IMR-90 (cell line): ENCODE results near the gene ID3. TPM values are rescaled to one million over a fixed set of nuclear protein-coding genes. Genes with fewer than 3 reads are reported as not detected.

ENCODE experiments used
- ATAC-seq: fragments of 200-7000 bp; cut with Tn5 transposase; 2 replicates; pipeline ENCODE4 v1.9.1; 2020; ENCODE audit warnings: low read depth, mild to moderate bottlenecking, moderate library complexity
- BruUV-seq: library from RNA; stranded (reverse); fragments of 400-500 nt; replicated peaks from 2 replicates; lab custom pipeline; 2021; lab: Mats Ljungman, UMichigan
- CTCF ChIA-PET: fragments of 300-600 bp; formaldehyde crosslinking; extraction: SDS; loops from one replicate; lab custom pipeline; 2021; ENCODE audit warnings: antibody characterized with exemption; lab: Yijun Ruan, JAX
- POLR2A ChIA-PET: fragments of 300-600 bp; sonication (Branson Sonifier 250); formaldehyde crosslinking; loops from one replicate; lab custom pipeline; 2022; ENCODE audit warnings: antibody characterized with exemption; ENCODE audit not compliant: unreplicated experiment; lab: Charles Lee
- DNase-seq: peaks from one replicate; pipeline ENCODE4 v3.0.0; 2013
- H2AFZ ChIP-seq: replicated peaks from 2 replicates; pipeline ENCODE3; 2013; ENCODE audit warnings: low read length, mild to moderate bottlenecking; ENCODE audit not compliant: poor library complexity
- H2AK5ac ChIP-seq: 2 replicates; pipeline ENCODE4 v1.6.1; 2013; ENCODE audit warnings: low read depth, low read length, inconsistent platforms
- H2AK9ac ChIP-seq: replicated peaks from 2 replicates; pipeline ENCODE3; 2013; ENCODE audit warnings: mild to moderate bottlenecking, low read depth, low read length, moderate library complexity; ENCODE audit not compliant: poor library complexity
- H2BK120ac ChIP-seq: 2 replicates; pipeline ENCODE4 v1.6.1; 2013; ENCODE audit warnings: low read depth, low read length, inconsistent platforms
- H2BK15ac ChIP-seq: 3 replicates; pipeline ENCODE4 v1.6.1; 2013; ENCODE audit warnings: low read depth, low read length, inconsistent platforms
- H2BK20ac ChIP-seq: 2 replicates; pipeline ENCODE4 v1.6.1; 2013; ENCODE audit warnings: low read depth, mild to moderate bottlenecking, inconsistent platforms, low read length, moderate library complexity
- H2BK5ac ChIP-seq: 2 replicates; pipeline ENCODE4 v1.6.1; 2013; ENCODE audit warnings: mild to moderate bottlenecking, low read depth, low read length, inconsistent platforms; ENCODE audit not compliant: poor library complexity, severe bottlenecking
- H3K14ac ChIP-seq: replicated peaks from 2 replicates; pipeline ENCODE4 v1.6.1; 2013; ENCODE audit warnings: low read depth, low read length, inconsistent platforms
- H3K18ac ChIP-seq: 2 replicates; pipeline ENCODE4 v1.6.1; 2013; ENCODE audit warnings: low read depth, low read length, control low read depth
- H3K23ac ChIP-seq: 2 replicates; pipeline ENCODE4 v1.6.1; 2013; ENCODE audit warnings: low read depth, low read length, inconsistent platforms
- H3K27ac ChIP-seq: 2 replicates; pipeline ENCODE4 v1.5.1; 2013; ENCODE audit warnings: mild to moderate bottlenecking, control low read depth, low read length; ENCODE audit not compliant: insufficient read depth
- H3K27me3 ChIP-seq: 2 replicates; pipeline ENCODE4 v1.6.1; 2013; ENCODE audit warnings: low read length; ENCODE audit not compliant: control insufficient read depth, insufficient read depth
- H3K36me3 ChIP-seq: 2 replicates; pipeline ENCODE4 v1.6.1; 2013; ENCODE audit warnings: low read length, mixed read lengths; ENCODE audit not compliant: control insufficient read depth, insufficient read depth
- H3K4ac ChIP-seq: 2 replicates; pipeline ENCODE4 v1.6.1; 2013; ENCODE audit warnings: low read depth, low read length, inconsistent platforms
- H3K4me1 ChIP-seq: 2 replicates; pipeline ENCODE4 v1.6.1; 2013; ENCODE audit warnings: low read length, mixed read lengths; ENCODE audit not compliant: control insufficient read depth, insufficient read depth
- H3K4me2 ChIP-seq: 2 replicates; pipeline ENCODE4 v1.6.1; 2013; ENCODE audit warnings: low read depth, mild to moderate bottlenecking, control low read depth, low read length, moderate library complexity
- H3K4me3 ChIP-seq: 2 replicates; pipeline ENCODE4 v1.5.1; 2013; ENCODE audit warnings: low read depth, mild to moderate bottlenecking, control low read depth, low read length, moderate library complexity; ENCODE audit not compliant: insufficient read depth
- H3K56ac ChIP-seq: 2 replicates; pipeline ENCODE4 v1.6.1; 2013; ENCODE audit warnings: low read length, inconsistent platforms; ENCODE audit not compliant: insufficient read depth; ENCODE audit errors: extremely low read depth
- H3K79me1 ChIP-seq, 2 experiments: 2 replicates each; pipeline ENCODE4 v1.6.1; 2013; ENCODE audit warnings: low read length in 2 of 2, inconsistent platforms in 1 of 2, low read depth in 1 of 2
- H3K9ac ChIP-seq: 2 replicates; pipeline ENCODE4 v1.6.1; 2013; ENCODE audit warnings: low read depth, low read length, control low read depth
- H3K9me1 ChIP-seq: 2 replicates; pipeline ENCODE4 v1.6.1; 2013; ENCODE audit warnings: low read length, inconsistent platforms; ENCODE audit not compliant: insufficient read depth
- H3K9me3 ChIP-seq: 2 replicates; pipeline ENCODE4 v1.6.1; 2013; ENCODE audit warnings: low read length; ENCODE audit not compliant: control insufficient read depth, insufficient read depth
- H4K20me1 ChIP-seq: 2 replicates; pipeline ENCODE4 v1.6.1; 2013; ENCODE audit warnings: low read length, inconsistent platforms; ENCODE audit not compliant: insufficient read depth
- H4K5ac ChIP-seq: 2 replicates; pipeline ENCODE4 v1.6.1; 2013; ENCODE audit warnings: mild to moderate bottlenecking, low read depth, low read length, control low read depth
- H4K8ac ChIP-seq, 2 experiments: 2 replicates each; pipeline ENCODE4 v1.6.1; 2013; ENCODE audit warnings: low read depth in 2 of 2, low read length in 2 of 2, control low read depth in 1 of 2, inconsistent platforms in 1 of 2
- H4K91ac ChIP-seq: 2 replicates; pipeline ENCODE4 v1.6.1; 2013; ENCODE audit warnings: low read depth, low read length, inconsistent platforms; ENCODE audit not compliant: insufficient read depth
- BHLHE40 ChIP-seq: fragments of 150-350 bp; IDR thresholded peaks from 2 replicates; pipeline ENCODE4 v1.6.1; 2016; ENCODE audit warnings: mild to moderate bottlenecking, low read depth, low read length
- FOS ChIP-seq: fragments of 150-350 bp; IDR thresholded peaks from 2 replicates; pipeline ENCODE4 v1.6.1; 2016; ENCODE audit warnings: low read depth, low read length
- MAZ ChIP-seq: IDR thresholded peaks from 2 replicates; pipeline ENCODE4 v1.6.1; 2012; ENCODE audit warnings: low read depth, mild to moderate bottlenecking, low read length, improper control_type of control experiment, moderate library complexity, borderline replicate concordance
- MXI1 ChIP-seq: IDR thresholded peaks from 2 replicates; pipeline ENCODE4 v1.6.1; 2012; ENCODE audit warnings: low read depth, mild to moderate bottlenecking, low read length, moderate library complexity, borderline replicate concordance
- NFE2L2 ChIP-seq: fragments of 150-350 bp; IDR thresholded peaks from 2 replicates; pipeline ENCODE4 v1.6.1; 2016; ENCODE audit warnings: low read depth, mild to moderate bottlenecking, low read length
- RAD21 ChIP-seq: IDR thresholded peaks from 2 replicates; pipeline ENCODE4 v1.6.1; 2012; ENCODE audit warnings: low read length, improper control_type of control experiment
- RCOR1 ChIP-seq: IDR thresholded peaks from 2 replicates; pipeline ENCODE4 v1.6.1; 2012; ENCODE audit warnings: mild to moderate bottlenecking, low read length, improper control_type of control experiment; ENCODE audit not compliant: insufficient replicate concordance
- WGBS, 2 experiments: methylation state at CpG; one replicate each; pipeline versions ENCODE4 v1.1.5 to v1.1.7; 2013; ENCODE audit warnings: missing lambda C conversion rate in 2 of 2; ENCODE audit not compliant: insufficient read length in 1 of 2; ENCODE audit errors: extremely low coverage in 2 of 2; 5-methylcytosine and 5-hydroxymethylcytosine counted together
- dilution Hi-C: fragments of 300-500 bp; cut with HindIII; formaldehyde crosslinking; loops from one replicate; pipeline ENCODE4 v1.14.3; 2018; ENCODE audit warnings: low sequenced_read_pairs; ENCODE audit not compliant: unreplicated experiment
- in situ Hi-C: fragments of 300-500 bp; cut with MboI; formaldehyde crosslinking; loops from 3 replicates; pipeline ENCODE4 v1.14.3; 2019; ENCODE audit warnings: low sequenced_read_pairs, inconsistent platforms, mixed read lengths
- intact Hi-C: fragments of 100-400 bp; cut with micrococcal nuclease; formaldehyde crosslinking; loops from 2 replicates; pipeline ENCODE4 v1.10.0; 2022
- polyA plus RNA-seq, 3 experiments: library from polyadenylated mRNA; depleted of rRNA; stranded (reverse); fragments of >200 nt; gene quantifications; 2 replicates each; pipeline ENCODE4 v1.2.3, GENCODE V29; 2012; ENCODE audit warnings: low replicate concordance in 1 of 3
- total RNA-seq: library from RNA; depleted of rRNA; stranded (reverse); fragments of >200 nt; gene quantifications from 2 replicates; pipeline ENCODE4 v1.2.3, GENCODE V29; 2012
- TF ChIP-seq, protein P1 (sequence below): conservative IDR thresholded peaks from 2 replicates; pipeline ENCODE4 v1.5.1; 2012; ENCODE audit warnings: mild to moderate bottlenecking, low read depth, low read length, improper control_type of control experiment
- TF ChIP-seq, protein P2 (sequence below): fragments of 150-350 bp; IDR thresholded peaks from 2 replicates; pipeline ENCODE4 v1.6.1; 2016; ENCODE audit warnings: low read depth, mild to moderate bottlenecking, low read length, moderate library complexity, borderline replicate concordance
- TF ChIP-seq, protein P3 (sequence below): fragments of 150-350 bp; IDR thresholded peaks from 2 replicates; pipeline ENCODE4 v1.6.1; 2017; ENCODE audit warnings: mild to moderate bottlenecking, antibody characterized with exemption, low read length, low read depth

ID3 gene
- total and polyA plus RNA-seq, 2 of the 4 experiments (the other 2 are of a cell fraction) = 109 to 304 TPM

DNA sequence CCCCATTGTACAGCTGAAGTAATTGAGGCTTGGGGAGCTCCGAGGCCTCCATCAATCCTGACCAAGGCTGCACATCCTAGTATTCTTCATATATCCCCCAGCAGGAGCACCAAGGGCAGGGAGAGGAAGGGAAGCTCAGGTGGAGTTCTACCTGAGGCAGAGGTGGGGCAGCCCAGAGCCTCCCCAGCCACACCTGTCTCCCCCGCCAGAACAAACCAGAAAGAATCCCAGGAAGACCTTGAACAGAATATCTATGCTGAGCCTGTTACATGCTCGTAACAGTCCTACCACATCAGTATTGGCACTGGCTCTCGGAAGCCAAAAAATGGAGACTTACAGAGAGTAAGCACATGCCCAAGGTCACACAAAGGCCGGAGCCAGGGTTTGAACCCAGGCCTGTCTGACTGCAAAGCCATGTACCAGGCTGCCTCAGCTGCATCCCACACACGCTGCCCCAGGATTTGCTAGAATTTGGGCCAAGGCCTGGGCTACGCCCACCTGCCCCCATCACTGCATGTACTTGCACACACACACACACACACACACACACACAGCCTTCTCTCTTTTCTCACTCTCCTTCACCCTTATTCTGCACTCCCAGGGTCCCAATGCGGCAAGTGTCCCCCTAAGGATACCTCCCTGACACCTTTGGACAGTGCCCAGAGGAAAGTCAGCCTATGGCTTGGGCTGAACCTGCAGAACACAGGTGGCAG lies 32.8 kb downstream of the ID3 start (continued):
- TF ChIP-seq NFE2L2 = no peak

DNA sequence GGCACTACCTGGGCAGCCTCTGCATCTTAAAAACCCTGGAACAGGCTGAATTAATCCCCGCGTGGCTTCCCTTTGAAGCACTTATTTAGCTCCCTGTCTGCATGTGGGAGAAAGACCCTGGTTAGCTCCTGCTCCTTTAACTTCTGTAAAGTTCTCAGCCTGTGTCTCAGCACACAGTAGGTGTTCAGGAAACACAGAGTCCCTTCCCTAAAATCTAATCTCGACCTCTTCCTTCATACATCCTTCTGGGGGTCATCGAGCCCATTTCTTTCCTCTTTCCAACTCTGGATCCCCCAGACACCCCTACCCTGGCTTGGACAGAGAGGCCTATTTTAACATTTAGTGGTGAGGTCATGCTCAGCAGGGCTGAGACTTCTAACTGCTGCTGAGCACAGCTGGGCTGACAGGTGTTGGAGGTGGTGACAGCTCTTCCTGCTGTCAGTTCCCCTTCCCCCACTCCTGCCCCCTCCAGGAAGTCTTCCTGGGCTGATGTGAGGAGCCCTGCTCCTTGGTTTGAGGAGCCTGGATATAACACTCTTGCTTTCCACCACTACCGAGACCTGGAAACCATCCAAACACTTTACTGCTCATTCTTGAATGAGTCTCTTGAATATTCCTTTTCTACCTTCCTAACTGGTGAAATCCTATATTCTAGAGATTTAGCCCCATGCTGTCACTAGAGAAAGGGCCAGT lies 33.6 kb downstream of the ID3 start:
- no peak for DNase-seq
- Histone ChIP-seq H4K8ac (no peak overlapping the region), H2BK5ac (no peak overlapping the region), H3K27me3 (no peaks in the 10 kb centered on the region), H3K9ac (no peak overlapping the region), H3K4me2 (no peak overlapping the region), H3K4me3 (no peak overlapping the region), H3K9me3 (no peaks in the 10 kb centered on the region), H3K56ac (no peak overlapping the region), H3K4me1 (peaks cover 8% of the 10 kb centered on the region; the same call in 1 of the 2 replicates), H3K9me1 (peaks cover 2% of the 10 kb centered on the region; the same call in 1 of the 2 replicates), H4K91ac (no peak overlapping the region), H3K14ac (no peak overlapping the region), H2AK9ac (no peak overlapping the region), H2AK5ac (no peak overlapping the region), H3K27ac (no peak overlapping the region), H3K4ac (no peak overlapping the region), H2BK20ac (no peak overlapping the region), H3K23ac (no peak overlapping the region), H4K5ac (no peak overlapping the region), H2AFZ (no peak overlapping the region), H3K79me1 (peaks cover 0 to 7% of the 10 kb centered on the region in 2 experiments; a peak in 1 of 4 replicates), H2BK15ac (no peak overlapping the region), H4K20me1 (no peaks in the 10 kb centered on the region), H3K36me3 (no peaks in the 10 kb centered on the region), H2BK120ac (no peak overlapping the region), H3K18ac (no peak overlapping the region)
- BruUV-seq = no TSS peak
- ATAC-seq = no peak
- 92% methylated on average over 2 of the region's 5 CpGs; no CpG with 5 or more reads in 1 of the 2 experiments for WGBS, 2 experiments
- intact Hi-C loops (no loop called here), dilution Hi-C loops (no loop called here), in situ Hi-C loops (no loop called here)
- POLR2A ChIA-PET = interaction anchor here (0.6 kb wide), 1 partner anchor 126 kb away, joined by 9 read pairs; no protein-coding TSS in a partner anchor
- CTCF ChIA-PET = interaction anchor here (0.7 to 0.9 kb wide), 2 partner anchors 14 to 131 kb away, joined by 3 read pairs; no protein-coding TSS in a partner anchor
- TF ChIP-seq, protein P1, sequence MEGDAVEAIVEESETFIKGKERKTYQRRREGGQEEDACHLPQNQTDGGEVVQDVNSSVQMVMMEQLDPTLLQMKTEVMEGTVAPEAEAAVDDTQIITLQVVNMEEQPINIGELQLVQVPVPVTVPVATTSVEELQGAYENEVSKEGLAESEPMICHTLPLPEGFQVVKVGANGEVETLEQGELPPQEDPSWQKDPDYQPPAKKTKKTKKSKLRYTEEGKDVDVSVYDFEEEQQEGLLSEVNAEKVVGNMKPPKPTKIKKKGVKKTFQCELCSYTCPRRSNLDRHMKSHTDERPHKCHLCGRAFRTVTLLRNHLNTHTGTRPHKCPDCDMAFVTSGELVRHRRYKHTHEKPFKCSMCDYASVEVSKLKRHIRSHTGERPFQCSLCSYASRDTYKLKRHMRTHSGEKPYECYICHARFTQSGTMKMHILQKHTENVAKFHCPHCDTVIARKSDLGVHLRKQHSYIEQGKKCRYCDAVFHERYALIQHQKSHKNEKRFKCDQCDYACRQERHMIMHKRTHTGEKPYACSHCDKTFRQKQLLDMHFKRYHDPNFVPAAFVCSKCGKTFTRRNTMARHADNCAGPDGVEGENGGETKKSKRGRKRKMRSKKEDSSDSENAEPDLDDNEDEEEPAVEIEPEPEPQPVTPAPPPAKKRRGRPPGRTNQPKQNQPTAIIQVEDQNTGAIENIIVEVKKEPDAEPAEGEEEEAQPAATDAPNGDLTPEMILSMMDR = no peak
- TF ChIP-seq FOS (no peak), RAD21 (no peak), BHLHE40 (no peak), RCOR1 (no peak), MAZ (no peak), MXI1 (no peak)
- TF ChIP-seq, protein P2, sequence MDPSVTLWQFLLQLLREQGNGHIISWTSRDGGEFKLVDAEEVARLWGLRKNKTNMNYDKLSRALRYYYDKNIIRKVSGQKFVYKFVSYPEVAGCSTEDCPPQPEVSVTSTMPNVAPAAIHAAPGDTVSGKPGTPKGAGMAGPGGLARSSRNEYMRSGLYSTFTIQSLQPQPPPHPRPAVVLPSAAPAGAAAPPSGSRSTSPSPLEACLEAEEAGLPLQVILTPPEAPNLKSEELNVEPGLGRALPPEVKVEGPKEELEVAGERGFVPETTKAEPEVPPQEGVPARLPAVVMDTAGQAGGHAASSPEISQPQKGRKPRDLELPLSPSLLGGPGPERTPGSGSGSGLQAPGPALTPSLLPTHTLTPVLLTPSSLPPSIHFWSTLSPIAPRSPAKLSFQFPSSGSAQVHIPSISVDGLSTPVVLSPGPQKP = no peak
- TF ChIP-seq, protein P3, sequence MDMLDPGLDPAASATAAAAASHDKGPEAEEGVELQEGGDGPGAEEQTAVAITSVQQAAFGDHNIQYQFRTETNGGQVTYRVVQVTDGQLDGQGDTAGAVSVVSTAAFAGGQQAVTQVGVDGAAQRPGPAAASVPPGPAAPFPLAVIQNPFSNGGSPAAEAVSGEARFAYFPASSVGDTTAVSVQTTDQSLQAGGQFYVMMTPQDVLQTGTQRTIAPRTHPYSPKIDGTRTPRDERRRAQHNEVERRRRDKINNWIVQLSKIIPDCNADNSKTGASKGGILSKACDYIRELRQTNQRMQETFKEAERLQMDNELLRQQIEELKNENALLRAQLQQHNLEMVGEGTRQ = no peak
